ENCODE measurements around the gene HES5.
"Not testable (repeated sequence)": the region's sequence is repeated elsewhere in the genome, so short reads cannot be mapped to it uniquely, and the experiment has no call there.

The HES5 gene

GRCh38 chr1:2529784-2530512 lies at the start of gene HES5:
Gene HES5, minus strand, starts transcription at chr1:2530263. Its CDS starts 99 bp downstream, at chr1:2530164.
- DNase-seq, result no peak

GRCh38 chr1:2578758-2579118 lies 48.7 kb upstream of the HES5 start:
- DNase-seq, result no peak

- peak; percentile 67 for DNase-seq
Observed at GRCh38 chr1:2577565-2578075, 47.6 kb upstream of the HES5 start.

GRCh38 chr1:2575801-2576663 lies 46.0 kb upstream of the HES5 start:
- no peak for DNase-seq

- no peak for DNase-seq
Observed at GRCh38 chr1:2574350-2574749, 44.3 kb upstream of the HES5 start.

GRCh38 chr1:2573250-2573920 lies 43.3 kb upstream of the HES5 start:
- no peak for DNase-seq

- DNase-seq, result no peak
Observed at GRCh38 chr1:2571348-2571747, 41.3 kb upstream of the HES5 start.

- DNase-seq, result no peak
Observed at GRCh38 chr1:2570332-2570731, 40.3 kb upstream of the HES5 start.

- not testable (repeated sequence) for DNase-seq
Observed at GRCh38 chr1:2569703-2570102, 39.6 kb upstream of the HES5 start.

- no peak for DNase-seq
Observed at GRCh38 chr1:2569060-2569459, 39.0 kb upstream of the HES5 start.

- not testable (repeated sequence) for DNase-seq
Observed at GRCh38 chr1:2568187-2568816, 38.2 kb upstream of the HES5 start.

- DNase-seq, result no peak
Observed at GRCh38 chr1:2567083-2567679, 37.1 kb upstream of the HES5 start.

- no peak for DNase-seq
Observed at GRCh38 chr1:2566101-2567045, 36.3 kb upstream of the HES5 start.

GRCh38 chr1:2564815-2565374 lies 34.8 kb upstream of the HES5 start:
- DNase-seq, result no peak

- no peak for DNase-seq
Observed at GRCh38 chr1:2564006-2564814, 34.1 kb upstream of the HES5 start.

- no peak for DNase-seq
Observed at GRCh38 chr1:2563205-2563604, 33.1 kb upstream of the HES5 start.

- peak; percentile 26 for DNase-seq
Observed at GRCh38 chr1:2561898-2562895, 32.1 kb upstream of the HES5 start.

GRCh38 chr1:2561446-2561845 lies 31.4 kb upstream of the HES5 start:
- DNase-seq, result no peak
